OCI-LY1 (cell line): ENCODE results near the gene DEFB131A.
"Not testable (repeated sequence)": the region's sequence is repeated elsewhere in the genome, so short reads cannot be mapped to it uniquely, and the experiment has no call there.

Source experiments
- H2AFZ ChIP-seq: fragments of 200-600 bp; sonication (generic), shearing (Covaris generic); 2 replicates; pipeline ENCODE4 v1.6.0; 2014; ENCODE audit warnings: antibody characterized with exemption, mild to moderate bottlenecking, low read length
- H3F3A ChIP-seq: fragments of 200-600 bp; sonication (generic), shearing (Covaris generic); 2 replicates; pipeline ENCODE4 v1.6.0; 2014; ENCODE audit warnings: mild to moderate bottlenecking, antibody characterized with exemption, low read length, moderate library complexity; ENCODE audit not compliant: insufficient read depth
- H3K27ac ChIP-seq: fragments of 200-600 bp; sonication (generic); 2 replicates; pipeline ENCODE4 v1.5.1; 2014; ENCODE audit warnings: low read length, mixed run types, mild to moderate bottlenecking, low read depth; ENCODE audit not compliant: poor library complexity, severe bottlenecking
- H3K27me3 ChIP-seq: fragments of 200-600 bp; sonication (generic); 2 replicates; pipeline ENCODE4 v1.6.0; 2014; ENCODE audit warnings: antibody characterized with exemption, mild to moderate bottlenecking, low read length, moderate library complexity; ENCODE audit not compliant: insufficient read depth
- H3K36me3 ChIP-seq: fragments of 200-600 bp; sonication (generic); 2 replicates; pipeline ENCODE4 v1.6.1; 2014; ENCODE audit warnings: mild to moderate bottlenecking, antibody characterized with exemption, low read length, moderate library complexity, mixed read lengths; ENCODE audit not compliant: insufficient read depth
- H3K4me1 ChIP-seq: fragments of 200-600 bp; sonication (generic); 2 replicates; pipeline ENCODE4 v1.5.1; 2014; ENCODE audit warnings: mild to moderate bottlenecking, low read length, moderate library complexity; ENCODE audit not compliant: insufficient read depth, severe bottlenecking
- H3K4me2 ChIP-seq: fragments of 200-600 bp; sonication (generic), shearing (Covaris generic); 2 replicates; pipeline ENCODE4 v1.6.1; 2014; ENCODE audit warnings: low read length
- H3K4me3 ChIP-seq: fragments of 200-600 bp; sonication (generic); 2 replicates; pipeline ENCODE4 v1.5.1; 2014; ENCODE audit warnings: low read length, low read depth, mild to moderate bottlenecking, mixed read lengths; ENCODE audit not compliant: poor library complexity, severe bottlenecking
- H3K79me2 ChIP-seq: fragments of 200-600 bp; shearing (Covaris generic); 2 replicates; pipeline ENCODE4 v1.6.1; 2016; ENCODE audit warnings: mixed run types, low read length, mixed read lengths; ENCODE audit not compliant: insufficient read depth
- H3K9ac ChIP-seq: fragments of 200-600 bp; sonication (generic), shearing (Covaris generic); 2 replicates; pipeline ENCODE4 v1.6.1; 2014; ENCODE audit warnings: mild to moderate bottlenecking, low read length, mixed read lengths
- H3K9me2 ChIP-seq: fragments of 200-600 bp; sonication (generic), shearing (Covaris generic); 2 replicates; pipeline ENCODE4 v1.6.1; 2014; ENCODE audit warnings: low read depth, mild to moderate bottlenecking, low read length, mixed read lengths
- H3K9me3 ChIP-seq: fragments of 200-600 bp; shearing (Covaris generic); 2 replicates; pipeline ENCODE4 v1.6.1; 2014; ENCODE audit warnings: low read length, mixed read lengths
- H4K20me1 ChIP-seq: fragments of 200-600 bp; sonication (generic), shearing (Covaris generic); 2 replicates; pipeline ENCODE4 v1.6.0; 2016; ENCODE audit warnings: mild to moderate bottlenecking, low read length; ENCODE audit not compliant: insufficient read depth

DEFB131A gene

GRCh38 chr4:9433320-9433719, 10.9 kb upstream of the DEFB131A start:
- H3K9ac ChIP-seq: not testable (repeated sequence)

GRCh38 chr4:9436728-9437127, 7.5 kb upstream of the DEFB131A start:
- H3K9me2 ChIP-seq, H3K27ac ChIP-seq, H3K4me1 ChIP-seq, H3K4me3 ChIP-seq, H3K36me3 ChIP-seq, H3K9ac ChIP-seq, H3K9me3 ChIP-seq, H2AFZ ChIP-seq, H3K27me3 ChIP-seq, H3F3A ChIP-seq, H4K20me1 ChIP-seq, H3K4me2 ChIP-seq, H3K79me2 ChIP-seq: not testable (repeated sequence)

More at GRCh38 chr4:9433320-9433719, 10.9 kb upstream of the DEFB131A start:
- not testable (repeated sequence) for H3K4me1 ChIP-seq, H3K9me3 ChIP-seq, H3K36me3 ChIP-seq, H2AFZ ChIP-seq, H3K4me2 ChIP-seq, H3K4me3 ChIP-seq, H3K79me2 ChIP-seq, H4K20me1 ChIP-seq, H3K9me2 ChIP-seq, H3K27ac ChIP-seq, H3F3A ChIP-seq, H3K27me3 ChIP-seq

GRCh38 chr4:9442355-9442754, 1.9 kb upstream of the DEFB131A start:
- H3K4me3 ChIP-seq, H3K27me3 ChIP-seq, H3K9me3 ChIP-seq, H3K9me2 ChIP-seq, H3K36me3 ChIP-seq, H3K4me1 ChIP-seq, H3K4me2 ChIP-seq, H2AFZ ChIP-seq, H3F3A ChIP-seq, H4K20me1 ChIP-seq, H3K9ac ChIP-seq, H3K79me2 ChIP-seq, H3K27ac ChIP-seq: not testable (repeated sequence)

GRCh38 chr4:9444681-9445080, 467 bp downstream of the DEFB131A start:
- H3K27ac ChIP-seq, H3K9me2 ChIP-seq, H3K79me2 ChIP-seq, H3K4me1 ChIP-seq, H3K36me3 ChIP-seq, H3K4me2 ChIP-seq, H3K9ac ChIP-seq, H3K4me3 ChIP-seq, H3K27me3 ChIP-seq, H4K20me1 ChIP-seq, H3K9me3 ChIP-seq, H3F3A ChIP-seq, H2AFZ ChIP-seq: not testable (repeated sequence)

- not testable (repeated sequence) for H3K4me2 ChIP-seq, H3K4me3 ChIP-seq, H3K9ac ChIP-seq, H3K9me3 ChIP-seq, H3K4me1 ChIP-seq, H3K27ac ChIP-seq, H3K9me2 ChIP-seq, H3K79me2 ChIP-seq, H3F3A ChIP-seq, H4K20me1 ChIP-seq, H2AFZ ChIP-seq, H3K36me3 ChIP-seq, H3K27me3 ChIP-seq
These were observed 8.0 kb downstream of the DEFB131A start for GRCh38 chr4:9452251-9452650.

GRCh38 chr4:9454284-9454683, 10.1 kb downstream of the DEFB131A start:
- H3K4me3 ChIP-seq, H2AFZ ChIP-seq, H3K27ac ChIP-seq, H3F3A ChIP-seq, H3K79me2 ChIP-seq, H4K20me1 ChIP-seq, H3K4me1 ChIP-seq, H3K27me3 ChIP-seq, H3K9me2 ChIP-seq, H3K9me3 ChIP-seq, H3K9ac ChIP-seq, H3K4me2 ChIP-seq, H3K36me3 ChIP-seq: not testable (repeated sequence)

GRCh38 chr4:9455046-9455445, 10.8 kb downstream of the DEFB131A start:
- not testable (repeated sequence) for H3K9me2 ChIP-seq, H3K9me3 ChIP-seq, H4K20me1 ChIP-seq, H3K36me3 ChIP-seq, H3K4me3 ChIP-seq, H3K79me2 ChIP-seq, H3K27me3 ChIP-seq, H3K9ac ChIP-seq, H2AFZ ChIP-seq, H3K4me1 ChIP-seq, H3K4me2 ChIP-seq, H3K27ac ChIP-seq, H3F3A ChIP-seq

- H3F3A ChIP-seq, H3K4me1 ChIP-seq, H3K27ac ChIP-seq, H3K4me2 ChIP-seq, H3K27me3 ChIP-seq, H3K9ac ChIP-seq, H3K36me3 ChIP-seq, H3K9me2 ChIP-seq, H4K20me1 ChIP-seq, H2AFZ ChIP-seq, H3K4me3 ChIP-seq, H3K79me2 ChIP-seq, H3K9me3 ChIP-seq: not testable (repeated sequence)
These were observed 35.3 kb downstream of the DEFB131A start for GRCh38 chr4:9479466-9479865.
